ENCODE measurements around the gene SCRN1. TPM values are rescaled to one million over a fixed set of nuclear protein-coding genes. Genes with fewer than 3 reads are reported as not detected.

Gene SCRN1
- total and polyA plus RNA-seq, 2 of the 13 experiments (the other 11 are each of a cell fraction or from before 2014, with no cell fraction given), result 43.2 to 49.8 TPM

GRCh38 chr7:29987811-29988317, 1.7 kb downstream of the SCRN1 start (continued):
- peak; percentile 57; the same call in 1 of the 2 replicates for TF ChIP-seq ARID5B (CRISPR knock-in tag; IDR thresholded peaks at IDR 0.05)
- TF ChIP-seq ZNF383 (CRISPR knock-in tag; IDR thresholded peaks at IDR 0.05; ENCODE audit: borderline replicate concordance), result no peak
- peak; percentile 75 for TF ChIP-seq TCF7 (IDR thresholded peaks at IDR 0.05; ENCODE audit: low read depth)
- TF ChIP-seq ZNF230 (CRISPR knock-in tag; IDR thresholded peaks at IDR 0.05), result no peak
- no peak for TF ChIP-seq PHF5A (CRISPR knock-in tag; IDR thresholded peaks at IDR 0.05; ENCODE audit: low read depth, unreplicated experiment)
- no peak for TF ChIP-seq KDM6A (CRISPR knock-in tag; IDR thresholded peaks at IDR 0.05; ENCODE audit: low read depth)
- no peak for TF ChIP-seq MIXL1 (CRISPR knock-in tag; IDR thresholded peaks at IDR 0.05)
- peak; percentile 2; the same call in 1 of the 2 replicates for TF ChIP-seq HOXA3 (CRISPR knock-in tag; IDR thresholded peaks at IDR 0.05)
- no peak for TF ChIP-seq DMAP1 (CRISPR knock-in tag; IDR thresholded peaks at IDR 0.05)
- TF ChIP-seq ZNF253 (CRISPR knock-in tag; IDR thresholded peaks at IDR 0.05; ENCODE audit: borderline replicate concordance), result no peak
- TF ChIP-seq ZBTB26 (CRISPR knock-in tag; IDR thresholded peaks at IDR 0.05; ENCODE audit: borderline replicate concordance), result no peak
- TF ChIP-seq SUZ12 (IDR thresholded peaks at IDR 0.05; ENCODE audit: low read depth, low read length), result no peak
- TF ChIP-seq ZNF333 (CRISPR knock-in tag; IDR thresholded peaks at IDR 0.05; ENCODE audit: borderline replicate concordance), result no peak
- no peak; the same call in 1 of the 2 replicates for TF ChIP-seq NFYC (CRISPR knock-in tag; IDR thresholded peaks at IDR 0.05)
- TF ChIP-seq KAT8 (CRISPR knock-in tag; IDR thresholded peaks at IDR 0.05), result peak; percentile 25
- TF ChIP-seq ZFP91 (CRISPR knock-in tag; IDR thresholded peaks at IDR 0.05; ENCODE audit: borderline replicate concordance), result no peak
- no peak for TF ChIP-seq KLF11 (CRISPR knock-in tag; IDR thresholded peaks at IDR 0.05)
- no peak for TF ChIP-seq ZNF543 (CRISPR knock-in tag; IDR thresholded peaks at IDR 0.05)
- no peak for TF ChIP-seq ZNF101 (CRISPR knock-in tag; IDR thresholded peaks at IDR 0.05; ENCODE audit: borderline replicate concordance, low read depth)
- no peak; the same call in 1 of the 2 replicates for TF ChIP-seq ZBTB25 (CRISPR knock-in tag; IDR thresholded peaks at IDR 0.05)
- no peak for TF ChIP-seq REPIN1 (CRISPR knock-in tag; IDR thresholded peaks at IDR 0.05; ENCODE audit: borderline replicate concordance, low read depth)
- TF ChIP-seq, protein P1, sequence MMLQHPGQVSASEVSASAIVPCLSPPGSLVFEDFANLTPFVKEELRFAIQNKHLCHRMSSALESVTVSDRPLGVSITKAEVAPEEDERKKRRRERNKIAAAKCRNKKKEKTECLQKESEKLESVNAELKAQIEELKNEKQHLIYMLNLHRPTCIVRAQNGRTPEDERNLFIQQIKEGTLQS (CRISPR knock-in tag; IDR thresholded peaks at IDR 0.05), result peak; percentile 90
- no peak for TF ChIP-seq SNAPC2 (CRISPR knock-in tag; IDR thresholded peaks at IDR 0.05)
- TF ChIP-seq MED8 (CRISPR knock-in tag; IDR thresholded peaks at IDR 0.05; ENCODE audit: insufficient replicate concordance), result no peak
- TF ChIP-seq NCOR1 (IDR thresholded peaks at IDR 0.05; ENCODE audit: borderline replicate concordance, low read length), result no peak

Measured in HepG2 (cell line).